CD8-positive, alpha-beta memory T cell (primary cell): ENCODE results near the gene PGM2L1. TPM values are rescaled to one million over a fixed set of nuclear protein-coding genes. Genes with fewer than 3 reads are reported as not detected.

Source experiments
- CTCF ChIA-PET: fragments of 350-600 bp; sonication (Branson Sonifier 250); formaldehyde crosslinking; loops from one replicate; lab custom pipeline; 2021; ENCODE audit warnings: antibody characterized with exemption; lab: Charles Lee
- POLR2A ChIA-PET: fragments of 350-600 bp; sonication (Branson Sonifier 250); formaldehyde crosslinking; loops from one replicate; lab custom pipeline; 2021; ENCODE audit warnings: antibody characterized with exemption; lab: Charles Lee
- DNase-seq, 5 donors: peaks; one replicate each; pipeline versions ENCODE4 v3.0.0 to v3.0.0-alpha.2; 2020 to 2022; ENCODE audit warnings: mixed read lengths in 1 of 5
- H3K27ac ChIP-seq: one replicate; pipeline ENCODE4 v1.7.0; 2013; ENCODE audit warnings: low read depth, mild to moderate bottlenecking, low read length, moderate library complexity
- H3K27me3 ChIP-seq: 2 replicates; pipeline ENCODE4 v1.7.0; 2013; ENCODE audit warnings: low read length, mild to moderate bottlenecking; ENCODE audit not compliant: insufficient read depth, poor library complexity, severe bottlenecking
- H3K36me3 ChIP-seq: 2 replicates; pipeline ENCODE4 v1.7.0; 2013; ENCODE audit warnings: mild to moderate bottlenecking, low read length, moderate library complexity; ENCODE audit not compliant: insufficient read depth
- H3K4me1 ChIP-seq: 2 replicates; pipeline ENCODE4 v1.7.0; 2013; ENCODE audit warnings: mild to moderate bottlenecking, low read length, moderate library complexity; ENCODE audit not compliant: insufficient read depth
- H3K4me3 ChIP-seq: 2 replicates; pipeline ENCODE4 v1.7.0; 2013; ENCODE audit warnings: mild to moderate bottlenecking, low read length
- H3K9me3 ChIP-seq: 2 replicates; pipeline ENCODE4 v1.7.0; 2013; ENCODE audit warnings: mild to moderate bottlenecking, low read length
- H3K27ac Mint-ChIP-seq, 8 donors: one replicate each; pipeline ENCODE4 v1.8.0; 2020 to 2021; ENCODE audit warnings: mixed read lengths in 8 of 8, mild to moderate bottlenecking in 6 of 8, inconsistent platforms in 3 of 8, moderate library complexity in 3 of 8
- H3K27me3 Mint-ChIP-seq, 2 donors: one replicate each; pipeline ENCODE4 v1.8.0; 2020 to 2021; ENCODE audit warnings: mixed read lengths in 2 of 2, mild to moderate bottlenecking in 1 of 2, moderate library complexity in 1 of 2
- H3K36me3 Mint-ChIP-seq, 3 donors: one replicate each; pipeline ENCODE4 v1.8.0; 2020 to 2021; ENCODE audit warnings: mixed read lengths in 3 of 3, inconsistent platforms in 1 of 3, mild to moderate bottlenecking in 1 of 3
- H3K4me1 Mint-ChIP-seq, 3 donors: one replicate each; pipeline ENCODE4 v1.8.0; 2020 to 2021; ENCODE audit warnings: mixed read lengths in 3 of 3, inconsistent platforms in 1 of 3, mild to moderate bottlenecking in 1 of 3
- H3K4me3 Mint-ChIP-seq, 7 donors: one replicate each; pipeline ENCODE4 v1.8.0; 2020 to 2021; ENCODE audit warnings: mixed read lengths in 7 of 7, mild to moderate bottlenecking in 6 of 7, moderate library complexity in 4 of 7, inconsistent platforms in 2 of 7
- H3K9me3 Mint-ChIP-seq, 5 donors: one replicate each; pipeline ENCODE4 v1.8.0; 2020 to 2022; ENCODE audit warnings: mixed read lengths in 5 of 5, mild to moderate bottlenecking in 3 of 5, moderate library complexity in 2 of 5, inconsistent platforms in 1 of 5
- polyA plus RNA-seq: library from polyadenylated mRNA; unstranded; fragments of 300-500 nt; fragmentation: Illumina TruSeq; gene quantifications from one replicate; pipeline ENCODE4 v1.2.3, GENCODE V29; 2021
- total RNA-seq, 2 experiments: library from RNA; stranded (reverse); gene quantifications; one replicate each; pipeline ENCODE4 v1.2.3, GENCODE V29; 2021

Gene PGM2L1
- total and polyA plus RNA-seq, 3 experiments from 2014 or later: 4.6 to 9.8 (median 9.6) TPM

- no peaks in the 10 kb centered on the region for H3K4me1 Mint-ChIP-seq
Measured at GRCh38 chr11:74437441-74438042, 39.3 kb upstream of the PGM2L1 start.

GRCh38 chr11:74434528-74434927 lies 36.3 kb upstream of the PGM2L1 start:
- H3K4me1 ChIP-seq: no peaks in the 10 kb centered on the region
- no peaks in the 10 kb centered on the region for H3K36me3 ChIP-seq
- H3K4me1 Mint-ChIP-seq: no peaks in the 10 kb centered on the region
- no peak overlapping the region for H3K27ac Mint-ChIP-seq
- no peak for DNase-seq
- ChIA-PET CTCF (no interaction called here), POLR2A (no interaction called here)
- no peaks in the 10 kb centered on the region for H3K27me3 ChIP-seq
- H3K27ac ChIP-seq: no peak overlapping the region
- no peaks in the 10 kb centered on the region for H3K36me3 Mint-ChIP-seq
- no peaks in the 10 kb centered on the region for H3K9me3 Mint-ChIP-seq
- no peak overlapping the region for H3K4me3 ChIP-seq
- H3K4me3 Mint-ChIP-seq: no peak overlapping the region
- no peaks in the 10 kb centered on the region for H3K9me3 ChIP-seq
- peaks cover 9 to 12% of the 10 kb centered on the region in 2 donors for H3K27me3 Mint-ChIP-seq

More at GRCh38 chr11:74437441-74438042, 39.3 kb upstream of the PGM2L1 start:
- CTCF ChIA-PET: interaction anchor here (0.9 to 2.2 kb wide), 4 partner anchors 9 to 48 kb away, joined by 3 to 7 read pairs (median 4); no protein-coding TSS in a partner anchor
- no peak overlapping the region for H3K27ac Mint-ChIP-seq
- Histone ChIP-seq H3K27ac (no peak overlapping the region), H3K4me1 (no peaks in the 10 kb centered on the region), H3K36me3 (no peaks in the 10 kb centered on the region), H3K27me3 (no peaks in the 10 kb centered on the region), H3K9me3 (no peaks in the 10 kb centered on the region), H3K4me3 (no peak overlapping the region)
- POLR2A ChIA-PET: no interaction called here
- no peaks in the 10 kb centered on the region for H3K36me3 Mint-ChIP-seq
- no peak overlapping the region for H3K4me3 Mint-ChIP-seq
- DNase-seq: no peak
- no peaks in the 10 kb centered on the region for H3K9me3 Mint-ChIP-seq
- peaks cover 3 to 8% of the 10 kb centered on the region in 2 donors for H3K27me3 Mint-ChIP-seq

GRCh38 chr11:74429205-74429604 lies 31.0 kb upstream of the PGM2L1 start:
- ChIA-PET POLR2A (no interaction called here), CTCF (no interaction called here)
- H3K36me3 Mint-ChIP-seq: peaks cover 0 to 9% (median 2%) of the 10 kb centered on the region in 3 donors
- no peak for DNase-seq
- no peaks in the 10 kb centered on the region for H3K9me3 ChIP-seq
- H3K4me1 ChIP-seq: no peaks in the 10 kb centered on the region
- H3K4me3 ChIP-seq: no peak overlapping the region
- no peak overlapping the region for H3K27ac Mint-ChIP-seq
- H3K27ac ChIP-seq: no peak overlapping the region
- no peaks in the 10 kb centered on the region for H3K4me1 Mint-ChIP-seq
- no peak overlapping the region for H3K4me3 Mint-ChIP-seq
- no peaks in the 10 kb centered on the region for H3K36me3 ChIP-seq
- H3K27me3 Mint-ChIP-seq: peaks cover 9 to 22% of the 10 kb centered on the region in 2 donors
- H3K27me3 ChIP-seq: no peaks in the 10 kb centered on the region
- peaks cover 0 to 5% (median 4%) of the 10 kb centered on the region in 5 donors for H3K9me3 Mint-ChIP-seq

GRCh38 chr11:74427384-74427886 lies 29.2 kb upstream of the PGM2L1 start:
- Mint-ChIP-seq H3K9me3 (peaks cover 0 to 6% (median 4%) of the 10 kb centered on the region in 5 donors), H3K36me3 (peaks cover 0 to 12% (median 2%) of the 10 kb centered on the region in 3 donors), H3K27me3 (peaks cover 4 to 24% of the 10 kb centered on the region in 2 donors), H3K4me1 (no peaks in the 10 kb centered on the region), H3K27ac (no peak overlapping the region), H3K4me3 (no peak overlapping the region)
- Histone ChIP-seq H3K4me3 (no peak overlapping the region), H3K9me3 (no peaks in the 10 kb centered on the region), H3K27me3 (no peaks in the 10 kb centered on the region), H3K4me1 (no peaks in the 10 kb centered on the region), H3K36me3 (no peaks in the 10 kb centered on the region), H3K27ac (no peak overlapping the region)
- ChIA-PET POLR2A (no interaction called here), CTCF (interaction anchor here (1.1 to 1.5 kb wide), 2 partner anchors 17 to 23 kb away, joined by 3 read pairs; no protein-coding TSS in a partner anchor)
- DNase-seq: no peak

- peaks cover 4 to 18% of the 10 kb centered on the region in 2 donors for H3K27me3 Mint-ChIP-seq
- H3K9me3 ChIP-seq: no peaks in the 10 kb centered on the region
- H3K9me3 Mint-ChIP-seq: peaks cover 0 to 6% (median 4%) of the 10 kb centered on the region in 5 donors
- ChIA-PET POLR2A (interaction anchor here (0.6 kb wide), 1 partner anchor 307 kb away, joined by 5 read pairs; no protein-coding TSS in a partner anchor), CTCF (no interaction called here)
- H3K4me3 ChIP-seq: no peak overlapping the region
- H3K27ac ChIP-seq: no peak overlapping the region
- no peaks in the 10 kb centered on the region for H3K27me3 ChIP-seq
- H3K4me1 Mint-ChIP-seq: no peaks in the 10 kb centered on the region
- H3K4me3 Mint-ChIP-seq: no peak overlapping the region
- no peaks in the 10 kb centered on the region for H3K36me3 ChIP-seq
- H3K4me1 ChIP-seq: no peaks in the 10 kb centered on the region
- no peak overlapping the region for H3K27ac Mint-ChIP-seq
- peaks cover 0 to 12% (median 2%) of the 10 kb centered on the region in 3 donors for H3K36me3 Mint-ChIP-seq
- no peak for DNase-seq
Measured at GRCh38 chr11:74425100-74425499, 26.9 kb upstream of the PGM2L1 start.

- no peaks in the 10 kb centered on the region for H3K36me3 Mint-ChIP-seq
- POLR2A ChIA-PET: no interaction called here
- peak overlapping the region in 1 of 8 donors; percentile 29 for H3K27ac Mint-ChIP-seq
- Histone ChIP-seq H3K36me3 (no peaks in the 10 kb centered on the region), H3K27me3 (no peaks in the 10 kb centered on the region), H3K4me1 (peaks cover 7% of the 10 kb centered on the region), H3K4me3 (no peak overlapping the region), H3K27ac (no peak overlapping the region), H3K9me3 (no peaks in the 10 kb centered on the region)
- H3K27me3 Mint-ChIP-seq: peaks cover 0 to 5% of the 10 kb centered on the region in 2 donors
- no peak overlapping the region for H3K4me3 Mint-ChIP-seq
- peaks cover 3 to 12% (median 11%) of the 10 kb centered on the region in 3 donors for H3K4me1 Mint-ChIP-seq
- DNase-seq: no peak
- no peaks in the 10 kb centered on the region for H3K9me3 Mint-ChIP-seq
- CTCF ChIA-PET: interaction anchor here (1.6 kb wide), 1 partner anchor 35 kb away, joined by 3 read pairs; no protein-coding TSS in a partner anchor
Measured at GRCh38 chr11:74418509-74418895, 20.3 kb upstream of the PGM2L1 start.

GRCh38 chr11:74417860-74418508 lies 19.8 kb upstream of the PGM2L1 start:
- Histone ChIP-seq H3K27ac (no peak overlapping the region), H3K36me3 (no peaks in the 10 kb centered on the region), H3K27me3 (no peaks in the 10 kb centered on the region), H3K9me3 (no peaks in the 10 kb centered on the region), H3K4me1 (peaks cover 7% of the 10 kb centered on the region), H3K4me3 (no peak overlapping the region)
- Mint-ChIP-seq H3K9me3 (no peaks in the 10 kb centered on the region), H3K4me1 (peaks cover 3 to 12% (median 11%) of the 10 kb centered on the region in 3 donors), H3K27ac (peak overlapping the region in 6 of 8 donors; percentile 24 to 94 (median 54)), H3K4me3 (no peak overlapping the region), H3K36me3 (no peaks in the 10 kb centered on the region), H3K27me3 (peaks cover 0 to 11% of the 10 kb centered on the region in 2 donors)
- DNase-seq: no peak
- CTCF ChIA-PET: no interaction called here
- POLR2A ChIA-PET: interaction anchor here (0.5 kb wide), 1 partner anchor 385 kb away, joined by 3 read pairs; no protein-coding TSS in a partner anchor

- CTCF ChIA-PET: no interaction called here
- DNase-seq: peak in 2 of 5 donors; percentile 12 to 56
- Mint-ChIP-seq H3K27ac (peak overlapping the region in 7 of 8 donors; percentile 16 to 94 (median 64)), H3K27me3 (peaks cover 0 to 17% of the 10 kb centered on the region in 2 donors), H3K36me3 (no peaks in the 10 kb centered on the region), H3K4me3 (peak overlapping the region in 1 of 7 donors; percentile 9), H3K9me3 (no peaks in the 10 kb centered on the region), H3K4me1 (peaks cover 3 to 12% (median 11%) of the 10 kb centered on the region in 3 donors)
- H3K27me3 ChIP-seq: no peaks in the 10 kb centered on the region
- no peaks in the 10 kb centered on the region for H3K36me3 ChIP-seq
- no peak overlapping the region for H3K27ac ChIP-seq
- peaks cover 7% of the 10 kb centered on the region for H3K4me1 ChIP-seq
- H3K4me3 ChIP-seq: no peak overlapping the region
- POLR2A ChIA-PET: interaction anchor here (0.5 kb wide), 1 partner anchor 385 kb away, joined by 3 read pairs; no protein-coding TSS in a partner anchor
- H3K9me3 ChIP-seq: no peaks in the 10 kb centered on the region
Measured at GRCh38 chr11:74417379-74417804, 19.2 kb upstream of the PGM2L1 start.
